Amniotic stem cell (primary cell): ENCODE measurements around the gene TESK1.
"Not testable (repeated sequence)": the region's sequence is repeated elsewhere in the genome, so short reads cannot be mapped to it uniquely, and the experiment has no call there.

ENCODE experiments used
- DNase-seq: peaks from one replicate; lab custom pipeline; 2025; lab: John Stamatoyannopoulos, UW

Gene TESK1

GRCh38 chr9:35615981-35616680 is 11.1 kb downstream of the TESK1 start:
- DNase-seq: no peak

GRCh38 chr9:35616681-35617459 is 11.8 kb downstream of the TESK1 start:
- no peak for DNase-seq

GRCh38 chr9:35617548-35617947 is 12.5 kb downstream of the TESK1 start:
- no peak for DNase-seq

GRCh38 chr9:35618325-35618727 is 13.3 kb downstream of the TESK1 start, which contains the start of gene CD72:
TSS of gene CD72 (minus strand) at chr9:35618413. CDS start at chr9:35618303, 110 bp downstream.
- no peak for DNase-seq

- DNase-seq: no peak
Observed at GRCh38 chr9:35618854-35619799, 14.1 kb downstream of the TESK1 start.

GRCh38 chr9:35619800-35620158 is 14.7 kb downstream of the TESK1 start:
- no peak for DNase-seq

GRCh38 chr9:35627575-35627974 is 22.5 kb downstream of the TESK1 start:
- no peak for DNase-seq

- DNase-seq: no peak
Observed at GRCh38 chr9:35628389-35628991, 23.4 kb downstream of the TESK1 start.

- no peak for DNase-seq
Observed at GRCh38 chr9:35629597-35629996, 24.5 kb downstream of the TESK1 start.

GRCh38 chr9:35635730-35636129 is 30.7 kb downstream of the TESK1 start:
- no peak for DNase-seq

GRCh38 chr9:35636135-35636876 is 31.2 kb downstream of the TESK1 start:
- DNase-seq: no peak

- DNase-seq: not testable (repeated sequence)
Observed at GRCh38 chr9:35636877-35637246, 31.8 kb downstream of the TESK1 start.

- DNase-seq: not testable (repeated sequence)
Observed at GRCh38 chr9:35637427-35637955, 32.4 kb downstream of the TESK1 start.

GRCh38 chr9:35638751-35639150 is 33.7 kb downstream of the TESK1 start:
- DNase-seq: not testable (repeated sequence)

GRCh38 chr9:35639225-35639624 is 34.2 kb downstream of the TESK1 start:
- not testable (repeated sequence) for DNase-seq

GRCh38 chr9:35639631-35640030 is 34.6 kb downstream of the TESK1 start:
- no peak for DNase-seq

- not testable (repeated sequence) for DNase-seq
Observed at GRCh38 chr9:35640431-35640830, 35.4 kb downstream of the TESK1 start.

GRCh38 chr9:35641478-35641877 is 36.4 kb downstream of the TESK1 start:
- not testable (repeated sequence) for DNase-seq

GRCh38 chr9:35643046-35643445 is 38.0 kb downstream of the TESK1 start:
- no peak for DNase-seq

- not testable (repeated sequence) for DNase-seq
Observed at GRCh38 chr9:35645736-35646135, 40.7 kb downstream of the TESK1 start.

- no peak for DNase-seq
Observed at GRCh38 chr9:35646153-35646532, 41.1 kb downstream of the TESK1 start.
